Measurements from ENCODE around the gene HOXA13.

Gene HOXA13

DNA sequence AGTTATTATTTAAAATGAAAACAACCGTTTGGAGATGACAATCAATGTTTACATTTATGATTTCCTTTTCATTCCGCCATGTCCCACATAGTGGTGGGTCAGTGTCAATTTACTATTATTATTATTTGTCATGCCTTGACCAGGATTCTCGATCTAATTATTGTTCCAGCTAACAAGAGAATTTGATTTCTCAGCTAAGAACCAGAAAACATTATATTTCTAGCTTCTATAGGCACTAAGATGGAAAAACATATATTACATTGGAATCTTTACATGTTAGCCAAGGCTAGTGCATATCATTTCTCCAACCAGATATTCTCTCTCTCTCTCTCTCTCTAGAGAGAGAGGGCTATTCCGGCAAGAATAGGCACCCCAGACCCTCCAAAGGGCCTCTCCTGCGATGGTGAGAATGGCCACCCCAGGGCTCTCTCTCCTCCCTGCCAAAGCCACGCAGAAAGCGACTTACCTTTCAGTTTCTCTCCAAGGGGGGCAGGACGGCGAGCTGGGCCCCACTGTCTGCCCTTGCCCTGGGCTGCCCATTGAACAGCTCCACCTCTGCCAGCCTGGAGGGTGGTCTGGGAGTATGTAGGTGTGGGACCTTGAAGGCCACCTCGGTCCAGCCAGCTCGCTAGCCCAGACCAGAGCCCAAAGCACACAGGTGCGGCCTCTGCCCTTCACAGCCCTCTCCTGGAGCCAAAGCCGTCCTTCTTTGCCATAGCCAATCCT, 49.9 kb downstream of the HOXA13 start:
- POLR2A ChIA-PET: interaction anchor here (1.3 to 3.4 kb wide), 2 partner anchors 12 to 20 kb away, joined by 4 to 15 read pairs; no protein-coding TSS in a partner anchor
- peaks cover 0 to 54% (median 12%) of the 10 kb centered on the region in 4 experiments for H3K36me3 ChIP-seq (ENCODE audit: control insufficient read depth in 4 of 4, insufficient read depth in 4 of 4, low read length in 3 of 4)
- CTCF ChIA-PET: interaction anchor here (0.7 to 9.1 kb wide), 23 partner anchors 8 to 1257 kb away, joined by 3 to 87 read pairs (median 6); partner anchors contain the start of genes HOXA10, HOXA4 and HOXA9
- WGBS (ENCODE audit: insufficient coverage): 2% methylated on average over 6 of the region's 13 CpGs
- peak in 1 of 3 donors; percentile 32 for DNase-seq
- no peaks in the 10 kb centered on the region for H3K27me3 ChIP-seq (replicated peaks in 2 of 5; ENCODE audit: control insufficient read depth in 4 of 5, insufficient read depth in 5 of 5, low read length in 4 of 5)
- peak overlapping the region; percentile 43 to 96 for H3K27ac ChIP-seq (ENCODE audit: insufficient read depth in 1 of 2, low read depth in 1 of 2, low read length in 2 of 2, poor library complexity in 1 of 2, severe bottlenecking in 2 of 2)
- peak overlapping the region; percentile 76 to 100 (median 91) for H3K4me3 ChIP-seq (ENCODE audit: control insufficient read depth in 1 of 7, extremely low read depth in 1 of 7, insufficient read depth in 4 of 7, low read depth in 2 of 7, low read length in 6 of 7)
- peaks cover 5 to 84% (median 80%) of the 10 kb centered on the region in 4 experiments for H3K4me1 ChIP-seq (ENCODE audit: control extremely low read depth in 1 of 4, control insufficient read depth in 4 of 4, insufficient read depth in 4 of 4, low read length in 3 of 4)
- peaks cover 0 to 2% (median 0%) of the 10 kb centered on the region in 5 experiments for H3K9me3 ChIP-seq (ENCODE audit: control extremely low read depth in 1 of 5, control insufficient read depth in 4 of 5, insufficient read depth in 2 of 5, low read depth in 1 of 5, low read length in 4 of 5)

DNA sequence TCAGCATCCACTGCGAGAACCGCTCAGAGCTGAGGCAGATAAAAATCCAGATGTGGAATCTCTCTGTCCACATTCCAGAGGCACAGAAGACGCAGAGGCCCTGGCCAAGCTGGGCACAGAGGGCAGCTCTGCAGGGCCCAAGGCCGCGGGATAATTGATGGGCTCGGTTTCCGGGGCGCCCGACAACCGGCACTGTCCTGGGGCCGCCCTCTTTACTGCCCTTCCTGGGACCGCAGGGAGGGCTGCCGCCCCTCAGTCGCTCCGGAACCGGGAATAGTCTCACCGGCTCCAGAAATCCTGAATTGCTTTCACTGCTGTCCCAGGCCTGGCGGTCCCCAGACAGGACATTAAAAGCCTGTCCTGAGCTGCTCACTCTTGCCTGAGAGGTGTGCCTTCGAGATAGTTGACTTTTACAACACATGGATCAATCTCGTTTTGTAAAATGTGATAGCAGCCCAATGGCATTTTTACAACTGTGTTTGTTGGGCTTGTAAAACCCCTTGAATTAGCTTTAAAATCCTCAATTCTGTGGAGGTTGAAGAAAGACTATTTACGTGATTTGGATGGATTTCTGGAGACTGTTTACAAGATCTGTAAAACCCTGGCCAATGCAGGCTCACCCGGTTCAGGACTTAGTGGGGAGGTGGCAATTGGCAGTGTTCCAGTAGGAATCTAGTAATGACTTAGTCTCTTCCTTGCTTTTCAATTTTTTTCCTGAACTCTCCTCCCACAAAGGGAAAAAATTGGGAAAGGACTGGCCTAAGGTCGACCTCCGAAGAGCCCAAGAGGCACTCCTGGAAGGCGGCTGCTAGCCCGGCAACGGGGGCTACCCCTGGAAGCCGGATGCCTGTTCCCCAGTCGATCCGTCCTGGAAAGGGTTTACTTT, 50.9 kb downstream of the HOXA13 start:
- H3K36me3 ChIP-seq (ENCODE audit: control insufficient read depth in 4 of 4, insufficient read depth in 4 of 4, low read length in 3 of 4): peaks cover 2 to 55% (median 20%) of the 10 kb centered on the region in 4 experiments
- peak overlapping the region in 1 of 2 experiments; percentile 96 for H3K27ac ChIP-seq (ENCODE audit: insufficient read depth in 1 of 2, low read depth in 1 of 2, low read length in 2 of 2, poor library complexity in 1 of 2, severe bottlenecking in 2 of 2)
- peaks cover 5 to 78% (median 73%) of the 10 kb centered on the region in 4 experiments for H3K4me1 ChIP-seq (ENCODE audit: control extremely low read depth in 1 of 4, control insufficient read depth in 4 of 4, insufficient read depth in 4 of 4, low read length in 3 of 4)
- H3K4me3 ChIP-seq (ENCODE audit: control insufficient read depth in 1 of 7, extremely low read depth in 1 of 7, insufficient read depth in 4 of 7, low read depth in 2 of 7, low read length in 6 of 7): peak overlapping the region; percentile 22 to 100 (median 91)
- no peak for DNase-seq
- peaks cover 0 to 2% (median 0%) of the 10 kb centered on the region in 5 experiments for H3K9me3 ChIP-seq (ENCODE audit: control extremely low read depth in 1 of 5, control insufficient read depth in 4 of 5, insufficient read depth in 2 of 5, low read depth in 1 of 5, low read length in 4 of 5)
- ChIA-PET POLR2A (interaction anchor here (0.7 to 1.5 kb wide), 3 partner anchors 18 to 292 kb away, joined by 3 to 6 read pairs (median 4); no protein-coding TSS in a partner anchor), CTCF (interaction anchor here (0.9 to 9.1 kb wide), 17 partner anchors 10 to 779 kb away, joined by 3 to 87 read pairs (median 6); partner anchors contain the start of gene HOXA10)
- WGBS (ENCODE audit: insufficient coverage): 7% methylated on average over 25 of the region's 30 CpGs
- no peaks in the 10 kb centered on the region for H3K27me3 ChIP-seq (replicated peaks in 2 of 5; ENCODE audit: control insufficient read depth in 4 of 5, insufficient read depth in 5 of 5, low read length in 4 of 5)

DNA sequence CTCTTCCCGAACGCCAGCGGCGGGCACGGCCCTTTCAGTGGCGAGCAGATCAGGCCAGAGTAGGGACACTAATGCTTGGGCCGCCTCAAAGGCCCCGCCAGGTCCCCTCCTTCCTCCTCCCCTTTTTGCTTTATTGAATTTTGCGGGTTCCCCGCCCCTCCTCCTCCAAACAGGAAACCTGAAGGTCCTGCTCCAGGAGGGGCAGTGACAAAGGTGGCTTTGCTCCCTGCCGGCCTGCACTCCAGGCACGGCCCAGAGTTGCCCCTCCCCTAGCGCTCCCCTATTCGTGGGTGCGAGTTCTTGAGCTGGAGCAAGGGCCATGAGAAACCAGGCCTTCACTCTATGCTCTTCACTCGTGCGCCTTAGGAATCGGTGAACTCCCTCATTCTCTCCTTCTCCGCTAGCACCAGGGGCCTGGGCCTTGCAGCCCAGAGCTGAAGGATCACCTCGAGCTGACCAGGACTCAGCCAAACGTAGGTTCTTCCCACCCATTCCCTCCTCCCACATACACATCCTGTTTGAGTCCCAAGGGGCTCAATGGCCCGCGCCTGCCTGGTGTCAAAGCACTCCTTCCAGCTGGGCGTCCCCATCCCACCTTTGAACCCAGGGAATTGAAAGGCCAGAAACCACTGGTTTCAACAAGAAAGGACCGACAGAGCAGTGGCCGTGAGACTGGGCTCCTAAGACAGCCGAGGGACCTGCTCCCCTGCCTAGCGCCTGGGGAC, 51.7 kb downstream of the HOXA13 start:
- peak in 2 of 3 donors; percentile 46 to 58 for DNase-seq
- 3% methylated on average over 28 of the region's 28 CpGs for WGBS (ENCODE audit: insufficient coverage)
- peak overlapping the region in 1 of 2 experiments; percentile 96 for H3K27ac ChIP-seq (ENCODE audit: insufficient read depth in 1 of 2, low read depth in 1 of 2, low read length in 2 of 2, poor library complexity in 1 of 2, severe bottlenecking in 2 of 2)
- peak overlapping the region; percentile 22 to 100 (median 91) for H3K4me3 ChIP-seq (ENCODE audit: control insufficient read depth in 1 of 7, extremely low read depth in 1 of 7, insufficient read depth in 4 of 7, low read depth in 2 of 7, low read length in 6 of 7)
- H3K27me3 ChIP-seq (replicated peaks in 2 of 5; ENCODE audit: control insufficient read depth in 4 of 5, insufficient read depth in 5 of 5, low read length in 4 of 5): no peaks in the 10 kb centered on the region
- H3K4me1 ChIP-seq (ENCODE audit: control extremely low read depth in 1 of 4, control insufficient read depth in 4 of 4, insufficient read depth in 4 of 4, low read length in 3 of 4): peaks cover 5 to 70% (median 67%) of the 10 kb centered on the region in 4 experiments
- CTCF ChIA-PET: interaction anchor here (0.9 to 9.1 kb wide), 12 partner anchors 11 to 778 kb away, joined by 3 to 87 read pairs (median 6); partner anchors contain the start of gene HOXA10
- peaks cover 2 to 62% (median 26%) of the 10 kb centered on the region in 4 experiments for H3K36me3 ChIP-seq (ENCODE audit: control insufficient read depth in 4 of 4, insufficient read depth in 4 of 4, low read length in 3 of 4)
- POLR2A ChIA-PET: interaction anchor here (0.7 to 1.5 kb wide), 2 partner anchors 17 to 20 kb away, joined by 4 to 6 read pairs; no protein-coding TSS in a partner anchor
- H3K9me3 ChIP-seq (ENCODE audit: control extremely low read depth in 1 of 5, control insufficient read depth in 4 of 5, insufficient read depth in 2 of 5, low read depth in 1 of 5, low read length in 4 of 5): peaks cover 0 to 4% (median 0%) of the 10 kb centered on the region in 5 experiments

DNA sequence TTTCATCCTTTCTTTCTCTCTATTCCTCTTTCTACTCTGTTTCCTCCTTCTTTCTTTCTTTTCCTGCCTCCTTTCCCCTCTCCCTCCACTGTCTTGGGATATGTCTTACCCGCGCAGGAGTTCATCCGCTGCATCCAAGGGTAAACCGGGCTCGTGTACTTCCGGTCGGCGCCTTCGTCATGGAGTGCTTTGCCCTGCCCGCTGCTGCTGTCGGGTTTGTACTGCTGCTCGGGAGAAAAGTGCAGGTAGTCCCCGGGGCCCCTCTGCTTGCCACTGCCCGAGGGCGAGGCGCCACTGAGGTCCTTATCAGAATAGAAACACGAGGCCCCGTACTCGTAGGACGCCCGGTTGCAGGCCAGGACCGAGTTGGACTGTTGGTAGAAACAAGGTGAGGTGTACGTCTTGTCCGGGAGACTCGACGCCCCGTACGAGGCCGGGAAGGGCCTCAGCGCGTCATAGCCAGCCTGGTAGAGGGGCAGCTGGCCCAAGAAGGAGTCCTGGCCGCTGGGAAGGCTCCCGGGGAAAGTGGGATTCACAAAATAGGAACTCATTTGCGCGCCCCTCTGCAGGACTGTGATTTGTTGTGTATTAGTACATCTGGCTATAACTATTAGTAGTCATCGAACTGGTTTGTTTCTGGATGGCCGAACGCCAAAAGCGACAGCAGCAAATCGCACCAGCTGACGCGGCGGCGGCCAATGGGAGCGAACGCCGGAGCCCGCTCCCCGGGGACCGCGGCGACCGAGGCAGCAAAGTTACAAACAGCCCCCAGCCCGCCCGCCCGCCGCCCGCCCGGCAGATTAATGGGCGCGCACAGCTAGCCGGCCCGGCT, 52.5 kb downstream of the HOXA13 start, which contains the start of gene HOXA6:
TSS of gene HOXA6 (minus strand) at position 576 of the 832 bp plus-strand sequence. CDS start at position 551, 25 bp downstream.
- peak in 2 of 3 donors; percentile 66 to 68 for DNase-seq
- peak within 1 kb of the TSS; percentile 22 to 100 (median 91) for H3K4me3 ChIP-seq (ENCODE audit: control insufficient read depth in 1 of 7, extremely low read depth in 1 of 7, insufficient read depth in 4 of 7, low read depth in 2 of 7, low read length in 6 of 7)
- H3K9me3 ChIP-seq (ENCODE audit: control extremely low read depth in 1 of 5, control insufficient read depth in 4 of 5, insufficient read depth in 2 of 5, low read depth in 1 of 5, low read length in 4 of 5): peaks cover 0 to 4% (median 0%) of the 10 kb centered on the region in 5 experiments
- ChIA-PET POLR2A (interaction anchor here (1.5 kb wide), 1 partner anchor 16 kb away, joined by 6 read pairs; no protein-coding TSS in a partner anchor), CTCF (interaction anchor here (0.8 to 9.1 kb wide), 9 partner anchors 11 to 778 kb away, joined by 3 to 87 read pairs (median 12); no protein-coding TSS in a partner anchor)
- WGBS (ENCODE audit: insufficient coverage): 10% methylated on average over 46 of the region's 63 CpGs
- peak within 1 kb of the TSS in 1 of 2 experiments; percentile 96 for H3K27ac ChIP-seq (ENCODE audit: insufficient read depth in 1 of 2, low read depth in 1 of 2, low read length in 2 of 2, poor library complexity in 1 of 2, severe bottlenecking in 2 of 2)
- H3K4me1 ChIP-seq (ENCODE audit: control extremely low read depth in 1 of 4, control insufficient read depth in 4 of 4, insufficient read depth in 4 of 4, low read length in 3 of 4): peaks cover 5 to 67% (median 63%) of the 10 kb centered on the region in 4 experiments
- H3K36me3 ChIP-seq (ENCODE audit: control insufficient read depth in 4 of 4, insufficient read depth in 4 of 4, low read length in 3 of 4): peaks cover 2 to 70% (median 32%) of the 10 kb centered on the region in 4 experiments
- no peaks in the 10 kb centered on the region for H3K27me3 ChIP-seq (replicated peaks in 2 of 5; ENCODE audit: control insufficient read depth in 4 of 5, insufficient read depth in 5 of 5, low read length in 4 of 5)

DNA sequence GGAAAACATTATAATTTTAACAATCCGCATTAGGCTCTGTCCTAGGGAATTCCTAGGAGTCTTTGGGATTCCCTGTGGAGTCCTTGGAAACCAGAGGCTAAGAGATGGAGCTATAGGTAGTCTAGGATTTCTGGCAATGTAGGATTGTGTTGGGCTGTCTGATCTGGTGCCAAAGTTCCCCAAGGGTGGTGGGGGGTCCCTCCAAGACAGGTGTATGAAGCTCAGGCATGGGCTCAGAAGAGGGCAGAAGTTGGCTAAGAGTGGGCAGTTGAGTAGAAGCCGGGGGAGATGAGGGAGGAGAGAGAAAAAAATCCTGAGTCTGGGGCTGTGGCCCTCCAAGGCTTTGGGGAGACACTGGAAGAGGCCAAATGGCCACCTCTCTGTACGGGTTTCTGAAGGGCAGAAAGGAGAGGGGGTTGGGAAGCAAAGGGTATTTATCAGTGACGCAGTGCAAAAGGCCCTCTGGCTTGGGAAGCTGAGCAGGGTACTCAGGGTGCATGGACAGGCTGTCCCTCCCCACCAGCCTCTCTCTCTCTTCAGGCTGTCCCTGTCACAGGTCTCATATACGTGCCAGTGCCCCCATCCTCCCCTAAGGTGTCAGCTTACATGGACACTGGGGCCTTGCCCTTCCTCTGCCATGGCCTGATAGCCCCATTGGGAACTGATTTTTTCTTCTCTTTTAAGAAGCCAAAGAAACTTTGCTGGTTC, 53.2 kb downstream of the HOXA13 start:
- ChIA-PET CTCF (interaction anchor here (0.8 to 9.1 kb wide), 3 partner anchors 12 to 291 kb away, joined by 4 to 87 read pairs (median 4); no protein-coding TSS in a partner anchor), POLR2A (no interaction called here)
- Histone ChIP-seq H3K27me3 (replicated peaks in 2 of 5; ENCODE audit: control insufficient read depth in 4 of 5, insufficient read depth in 5 of 5, low read length in 4 of 5) (no peaks in the 10 kb centered on the region), H3K4me3 (ENCODE audit: control insufficient read depth in 1 of 7, extremely low read depth in 1 of 7, insufficient read depth in 4 of 7, low read depth in 2 of 7, low read length in 6 of 7) (peak overlapping the region in 5 of 7 experiments; percentile 55 to 100 (median 94)), H3K36me3 (ENCODE audit: control insufficient read depth in 4 of 4, insufficient read depth in 4 of 4, low read length in 3 of 4) (peaks cover 2 to 77% (median 38%) of the 10 kb centered on the region in 4 experiments), H3K27ac (ENCODE audit: insufficient read depth in 1 of 2, low read depth in 1 of 2, low read length in 2 of 2, poor library complexity in 1 of 2, severe bottlenecking in 2 of 2) (peak overlapping the region in 1 of 2 experiments; percentile 49), H3K4me1 (ENCODE audit: control extremely low read depth in 1 of 4, control insufficient read depth in 4 of 4, insufficient read depth in 4 of 4, low read length in 3 of 4) (peaks cover 5 to 65% (median 59%) of the 10 kb centered on the region in 4 experiments), H3K9me3 (ENCODE audit: control extremely low read depth in 1 of 5, control insufficient read depth in 4 of 5, insufficient read depth in 2 of 5, low read depth in 1 of 5, low read length in 4 of 5) (peaks cover 0 to 4% (median 0%) of the 10 kb centered on the region in 5 experiments)
- no peak for DNase-seq
- WGBS (ENCODE audit: insufficient coverage): 88% methylated on average over 4 of the region's 5 CpGs

Data from common myeloid progenitor, CD34-positive (primary cell).